GM12874 (cell line): ENCODE data around the gene EPB41L4B.

Experiments
- CTCF ChIP-seq: IDR thresholded peaks from 2 replicates; pipeline ENCODE4 v1.5.1; 2011; ENCODE audit warnings: low read depth, mild to moderate bottlenecking, control low read depth, low read length, moderate library complexity; ENCODE audit not compliant: insufficient read depth

EPB41L4B gene

GRCh38 chr9:109176963-109177362 lies 143.9 kb downstream of the EPB41L4B start:
- TF ChIP-seq CTCF: no peak

GRCh38 chr9:109176386-109176785 lies 144.5 kb downstream of the EPB41L4B start:
- TF ChIP-seq CTCF: no peak

- TF ChIP-seq CTCF: no peak
Observed at GRCh38 chr9:109172935-109173334, 147.9 kb downstream of the EPB41L4B start.

- no peak for TF ChIP-seq CTCF
Observed at GRCh38 chr9:109171926-109172325, 148.9 kb downstream of the EPB41L4B start.

GRCh38 chr9:109168170-109168569 lies 152.7 kb downstream of the EPB41L4B start:
- no peak for TF ChIP-seq CTCF

GRCh38 chr9:109167716-109168115 lies 153.1 kb downstream of the EPB41L4B start:
- TF ChIP-seq CTCF: no peak

GRCh38 chr9:109166771-109167601 lies 153.9 kb downstream of the EPB41L4B start, which contains the start of gene FRRS1L:
Gene FRRS1L (minus strand): TSS chr9:109167249. CDS start chr9:109167138, 111 bp downstream.
- TF ChIP-seq CTCF: no peak
